ENCODE data around the gene TNFAIP8L3.

GRCh38 chr15:51093488-51093838, 1.2 kb downstream of the TNFAIP8L3 start:
- TF ChIP-seq RFX5 (IDR thresholded peaks at IDR 0.05) (no peak), RAD21 (conservative IDR thresholded peaks at IDR 0.05 in 1 of 2, IDR thresholded peaks at IDR 0.05 in 1 of 2) (no peak), NR3C1 (IDR thresholded peaks at IDR 0.05) (no peak), ZNF302 (CRISPR knock-in tag; IDR thresholded peaks at IDR 0.05) (no peak), MAX (IDR thresholded peaks at IDR 0.05) (no peak), CHD2 (IDR thresholded peaks at IDR 0.05; ENCODE audit: low read length, partially characterized antibody) (no peak), EP300 (IDR thresholded peaks at IDR 0.05) (no peak), HMGXB4 (CRISPR knock-in tag; IDR thresholded peaks at IDR 0.05; ENCODE audit: borderline replicate concordance) (no peak), ZC3H11A (IDR thresholded peaks at IDR 0.05) (no peak), POLR2AphosphoS2 (conservative IDR thresholded peaks at IDR 0.05; ENCODE audit: low read length) (no peak), NFE2L2 (conservative IDR thresholded peaks at IDR 0.05; ENCODE audit: low read length) (no peak), REST (IDR thresholded peaks at IDR 0.05) (no peak)
- TF ChIP-seq, protein P1, sequence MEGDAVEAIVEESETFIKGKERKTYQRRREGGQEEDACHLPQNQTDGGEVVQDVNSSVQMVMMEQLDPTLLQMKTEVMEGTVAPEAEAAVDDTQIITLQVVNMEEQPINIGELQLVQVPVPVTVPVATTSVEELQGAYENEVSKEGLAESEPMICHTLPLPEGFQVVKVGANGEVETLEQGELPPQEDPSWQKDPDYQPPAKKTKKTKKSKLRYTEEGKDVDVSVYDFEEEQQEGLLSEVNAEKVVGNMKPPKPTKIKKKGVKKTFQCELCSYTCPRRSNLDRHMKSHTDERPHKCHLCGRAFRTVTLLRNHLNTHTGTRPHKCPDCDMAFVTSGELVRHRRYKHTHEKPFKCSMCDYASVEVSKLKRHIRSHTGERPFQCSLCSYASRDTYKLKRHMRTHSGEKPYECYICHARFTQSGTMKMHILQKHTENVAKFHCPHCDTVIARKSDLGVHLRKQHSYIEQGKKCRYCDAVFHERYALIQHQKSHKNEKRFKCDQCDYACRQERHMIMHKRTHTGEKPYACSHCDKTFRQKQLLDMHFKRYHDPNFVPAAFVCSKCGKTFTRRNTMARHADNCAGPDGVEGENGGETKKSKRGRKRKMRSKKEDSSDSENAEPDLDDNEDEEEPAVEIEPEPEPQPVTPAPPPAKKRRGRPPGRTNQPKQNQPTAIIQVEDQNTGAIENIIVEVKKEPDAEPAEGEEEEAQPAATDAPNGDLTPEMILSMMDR (IDR thresholded peaks at IDR 0.05): no peak
- TF ChIP-seq, protein P2, sequence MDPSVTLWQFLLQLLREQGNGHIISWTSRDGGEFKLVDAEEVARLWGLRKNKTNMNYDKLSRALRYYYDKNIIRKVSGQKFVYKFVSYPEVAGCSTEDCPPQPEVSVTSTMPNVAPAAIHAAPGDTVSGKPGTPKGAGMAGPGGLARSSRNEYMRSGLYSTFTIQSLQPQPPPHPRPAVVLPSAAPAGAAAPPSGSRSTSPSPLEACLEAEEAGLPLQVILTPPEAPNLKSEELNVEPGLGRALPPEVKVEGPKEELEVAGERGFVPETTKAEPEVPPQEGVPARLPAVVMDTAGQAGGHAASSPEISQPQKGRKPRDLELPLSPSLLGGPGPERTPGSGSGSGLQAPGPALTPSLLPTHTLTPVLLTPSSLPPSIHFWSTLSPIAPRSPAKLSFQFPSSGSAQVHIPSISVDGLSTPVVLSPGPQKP (IDR thresholded peaks at IDR 0.05; ENCODE audit: low read depth, low read length): no peak
